Liver (tissue), 3 donors: ENCODE results near the gene SLC36A3.

Source experiments
- CTCF ChIP-seq: fragments of 150-350 bp; IDR thresholded peaks from 2 replicates; pipeline ENCODE4 v1.5.1; 2017; ENCODE audit warnings: improper control_type of control experiment, low read depth, low read length; ENCODE audit not compliant: missing input control
- EGR1 ChIP-seq, 2 donors: IDR thresholded peaks; 2 replicates each; pipeline ENCODE4 v1.6.1; 2016 to 2018; ENCODE audit warnings: antibody characterized with exemption in 2 of 2, low read depth in 2 of 2
- FOXA1 ChIP-seq: IDR thresholded peaks from 2 replicates; pipeline ENCODE4 v1.6.1; 2016; ENCODE audit warnings: antibody characterized with exemption
- FOXA2 ChIP-seq: IDR thresholded peaks from 2 replicates; pipeline ENCODE4 v1.6.1; 2016; ENCODE audit warnings: antibody characterized with exemption
- GABPA ChIP-seq, 2 donors: IDR thresholded peaks in 1 of 2; conservative IDR thresholded peaks in 1 of 2; 2 replicates each; pipeline ENCODE4 v1.6.1; 2016; ENCODE audit warnings: antibody characterized with exemption in 2 of 2, mild to moderate bottlenecking in 1 of 2, moderate library complexity in 1 of 2
- JUND ChIP-seq, 2 donors: IDR thresholded peaks; 2 replicates each; pipeline ENCODE4 v1.6.1; 2016; ENCODE audit warnings: antibody characterized with exemption in 2 of 2
- RAD21 ChIP-seq, 2 donors: IDR thresholded peaks; 2 replicates each; pipeline ENCODE4 v1.6.1; 2016; ENCODE audit warnings: antibody characterized with exemption in 2 of 2, mild to moderate bottlenecking in 2 of 2
- REST ChIP-seq: IDR thresholded peaks from 2 replicates; pipeline ENCODE4 v1.6.1; 2016; ENCODE audit warnings: antibody characterized with exemption, mild to moderate bottlenecking
- RXRA ChIP-seq, 2 donors: IDR thresholded peaks; 2 replicates each; pipeline ENCODE4 v1.6.1; 2017 to 2018; ENCODE audit warnings: antibody characterized with exemption in 2 of 2, mild to moderate bottlenecking in 1 of 2
- SP1 ChIP-seq: IDR thresholded peaks from 2 replicates; pipeline ENCODE4 v1.6.1; 2018; ENCODE audit warnings: antibody characterized with exemption, mild to moderate bottlenecking
- TAF1 ChIP-seq: conservative IDR thresholded peaks from 2 replicates; pipeline ENCODE4 v1.6.1; 2016; ENCODE audit warnings: antibody characterized with exemption, mild to moderate bottlenecking
- TF ChIP-seq, protein P1 (sequence below): IDR thresholded peaks from 2 replicates; pipeline ENCODE4 v1.6.1; 2016; ENCODE audit warnings: antibody characterized with exemption
- TF ChIP-seq, protein P2 (sequence below): IDR thresholded peaks from 2 replicates; pipeline ENCODE4 v1.6.1; 2016; ENCODE audit warnings: antibody characterized with exemption
- TF ChIP-seq, protein P3 (sequence below): IDR thresholded peaks from 2 replicates; pipeline ENCODE4 v1.6.1; 2016; ENCODE audit warnings: antibody characterized with exemption
- donor health status: healthy.
- donor health status: healthy.

- TF ChIP-seq CTCF (no peak), SP1 (no peak), RAD21 (IDR thresholded peaks at IDR 0.05) (no peak), RXRA (IDR thresholded peaks at IDR 0.05) (no peak), REST (no peak), TAF1 (no peak), FOXA1 (no peak), EGR1 (IDR thresholded peaks at IDR 0.05; ENCODE audit: low read depth in 2 of 2) (no peak), GABPA (IDR thresholded peaks at IDR 0.05 in 1 of 2, conservative IDR thresholded peaks at IDR 0.05 in 1 of 2) (no peak), FOXA2 (no peak), JUND (IDR thresholded peaks at IDR 0.05) (no peak)
- TF ChIP-seq, protein P1, sequence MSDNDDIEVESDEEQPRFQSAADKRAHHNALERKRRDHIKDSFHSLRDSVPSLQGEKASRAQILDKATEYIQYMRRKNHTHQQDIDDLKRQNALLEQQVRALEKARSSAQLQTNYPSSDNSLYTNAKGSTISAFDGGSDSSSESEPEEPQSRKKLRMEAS: no peak
- TF ChIP-seq, protein P2, sequence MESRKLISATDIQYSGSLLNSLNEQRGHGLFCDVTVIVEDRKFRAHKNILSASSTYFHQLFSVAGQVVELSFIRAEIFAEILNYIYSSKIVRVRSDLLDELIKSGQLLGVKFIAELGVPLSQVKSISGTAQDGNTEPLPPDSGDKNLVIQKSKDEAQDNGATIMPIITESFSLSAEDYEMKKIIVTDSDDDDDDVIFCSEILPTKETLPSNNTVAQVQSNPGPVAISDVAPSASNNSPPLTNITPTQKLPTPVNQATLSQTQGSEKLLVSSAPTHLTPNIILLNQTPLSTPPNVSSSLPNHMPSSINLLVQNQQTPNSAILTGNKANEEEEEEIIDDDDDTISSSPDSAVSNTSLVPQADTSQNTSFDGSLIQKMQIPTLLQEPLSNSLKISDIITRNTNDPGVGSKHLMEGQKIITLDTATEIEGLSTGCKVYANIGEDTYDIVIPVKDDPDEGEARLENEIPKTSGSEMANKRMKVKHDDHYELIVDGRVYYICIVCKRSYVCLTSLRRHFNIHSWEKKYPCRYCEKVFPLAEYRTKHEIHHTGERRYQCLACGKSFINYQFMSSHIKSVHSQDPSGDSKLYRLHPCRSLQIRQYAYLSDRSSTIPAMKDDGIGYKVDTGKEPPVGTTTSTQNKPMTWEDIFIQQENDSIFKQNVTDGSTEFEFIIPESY: no peak
- TF ChIP-seq, protein P3, sequence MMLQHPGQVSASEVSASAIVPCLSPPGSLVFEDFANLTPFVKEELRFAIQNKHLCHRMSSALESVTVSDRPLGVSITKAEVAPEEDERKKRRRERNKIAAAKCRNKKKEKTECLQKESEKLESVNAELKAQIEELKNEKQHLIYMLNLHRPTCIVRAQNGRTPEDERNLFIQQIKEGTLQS: no peak
These were observed 54.3 kb downstream of the SLC36A3 start for GRCh38 chr5:151249281-151249680.
